ENCODE data around the gene MYLIP.

MYLIP gene

DNA sequence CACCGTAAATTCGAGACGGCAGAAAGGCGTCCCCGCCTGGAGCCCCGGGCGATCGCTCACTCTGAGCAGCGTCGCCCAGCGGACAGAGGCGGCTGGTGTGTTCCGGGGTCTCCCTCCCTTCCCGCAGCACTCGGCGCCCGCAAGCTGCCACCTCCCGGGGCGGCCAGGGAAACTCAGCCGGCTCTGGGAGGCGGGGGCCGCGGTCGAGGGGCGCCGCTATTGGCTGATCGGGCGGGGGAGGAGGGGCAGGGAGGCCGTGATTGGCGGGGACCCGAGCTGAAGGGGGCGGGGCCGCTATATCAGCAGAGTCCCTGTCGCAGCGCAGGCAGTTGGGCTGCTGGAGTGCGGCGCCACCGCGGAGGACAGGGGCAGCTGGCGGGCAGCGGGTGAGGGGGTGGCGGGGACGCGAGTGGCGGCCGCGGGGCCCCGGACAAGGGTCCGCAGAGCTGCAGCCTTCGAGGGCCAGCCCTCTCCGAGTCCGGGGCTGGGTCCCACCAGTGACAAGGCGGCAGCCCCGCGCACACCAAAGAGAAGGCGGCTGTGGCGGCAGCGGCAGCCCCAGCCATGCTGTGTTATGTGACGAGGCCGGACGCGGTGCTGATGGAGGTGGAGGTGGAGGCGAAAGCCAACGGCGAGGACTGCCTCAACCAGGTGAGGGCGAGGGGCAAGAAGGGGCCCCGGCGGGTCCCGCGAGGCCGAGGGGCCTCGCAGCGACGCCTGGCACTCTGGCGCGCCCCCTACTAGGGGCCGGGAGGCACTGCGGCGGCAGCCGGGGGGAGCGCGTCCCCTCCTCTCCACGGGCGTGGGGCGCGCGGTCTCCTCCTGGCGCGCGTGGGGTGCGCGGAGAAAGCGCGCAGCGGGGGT lies at the start of gene MYLIP:
Gene MYLIP, plus strand, starts transcription at position 328 of the 864 bp plus-strand sequence. Its CDS starts 237 bp downstream, at position 565.
- DNase-seq (ENCODE audit: low spot score): peak; percentile 98

- DNase-seq (ENCODE audit: low spot score): no peak
These were observed 49.5 kb upstream of the MYLIP start for GRCh38 chr6:16079354-16079753.

DNA sequence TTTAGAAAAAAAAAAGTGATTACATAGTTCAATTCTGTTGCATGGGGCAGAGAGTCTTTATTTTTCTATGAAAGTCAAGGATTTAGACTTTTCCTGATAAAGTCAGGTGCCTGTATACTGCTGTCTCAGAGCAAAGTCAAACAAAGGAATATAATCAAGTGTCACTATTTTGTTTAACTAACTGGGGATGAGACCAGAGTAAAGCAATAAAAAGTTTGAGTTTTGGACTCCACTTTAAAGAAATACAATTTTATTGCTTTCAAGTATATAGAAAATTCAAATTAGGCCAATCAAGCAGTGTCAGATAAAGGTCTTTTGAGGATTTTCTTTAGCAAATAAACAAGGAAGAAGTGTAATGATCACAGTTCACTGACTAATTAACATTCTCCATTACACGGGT lies 48.7 kb upstream of the MYLIP start:
- DNase-seq (ENCODE audit: low spot score): no peak

DNA sequence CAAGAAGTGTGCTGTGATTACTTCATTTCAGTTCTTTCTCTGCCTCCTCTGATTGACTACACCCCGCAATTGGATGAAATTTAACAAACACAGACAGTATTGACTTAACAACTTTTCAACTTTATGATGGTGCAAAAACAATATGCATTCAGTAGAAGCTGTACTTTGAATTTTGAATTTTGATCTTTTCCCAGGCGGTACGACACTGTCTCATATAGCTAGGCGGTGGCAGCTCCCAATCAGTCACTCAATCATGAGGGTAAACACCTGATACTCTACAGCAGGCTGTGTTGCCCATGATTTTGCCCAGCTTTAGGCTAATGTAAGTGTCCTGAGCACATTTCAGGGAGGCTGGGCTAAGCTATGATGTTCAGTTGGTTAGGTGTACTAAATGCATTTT lies 47.6 kb upstream of the MYLIP start:
- no peak for DNase-seq (ENCODE audit: low spot score)

DNA sequence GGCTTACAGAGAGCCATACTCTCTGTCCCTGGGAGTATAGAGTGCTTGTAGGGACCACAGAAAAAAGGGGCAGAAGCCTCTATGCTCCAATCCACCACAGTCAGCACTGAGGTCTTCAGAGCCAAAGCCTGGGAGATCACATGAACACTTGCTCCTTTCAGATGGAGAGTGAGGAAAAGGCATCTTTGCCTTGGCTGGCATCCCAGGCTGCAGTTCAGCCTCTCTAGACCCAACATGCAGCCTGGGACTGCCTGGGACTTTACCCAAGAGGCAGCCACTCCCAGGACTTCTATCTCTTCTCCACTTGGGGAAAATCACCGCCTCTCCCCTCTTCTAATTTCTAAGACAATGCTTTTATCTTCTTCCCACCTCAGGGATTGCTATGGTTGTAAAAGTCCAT lies 46.5 kb upstream of the MYLIP start:
- DNase-seq (ENCODE audit: low spot score): no peak

DNA sequence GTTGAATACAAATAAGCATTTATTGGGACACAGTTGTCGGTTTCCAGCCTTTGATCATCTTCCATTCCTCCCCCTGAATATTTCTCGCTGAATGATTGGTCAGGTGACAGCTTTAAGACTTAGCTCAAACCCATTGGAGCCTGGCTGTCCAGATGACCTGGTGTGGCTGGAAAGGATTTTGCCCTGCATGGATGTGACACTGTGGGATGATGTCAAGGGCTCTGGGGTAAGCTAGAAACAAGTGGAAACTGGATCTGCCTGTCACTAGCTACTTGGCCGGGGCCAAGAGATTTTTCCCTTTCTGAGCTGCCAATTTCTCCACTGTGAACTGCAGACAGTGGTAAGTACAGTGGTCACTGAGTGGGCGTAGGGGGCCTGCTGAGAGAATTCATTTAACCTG lies 41.9 kb upstream of the MYLIP start:
- DNase-seq (ENCODE audit: low spot score): no peak

GRCh38 chr6:16087386-16087785 lies 41.5 kb upstream of the MYLIP start:
- DNase-seq (ENCODE audit: low spot score): no peak

DNA sequence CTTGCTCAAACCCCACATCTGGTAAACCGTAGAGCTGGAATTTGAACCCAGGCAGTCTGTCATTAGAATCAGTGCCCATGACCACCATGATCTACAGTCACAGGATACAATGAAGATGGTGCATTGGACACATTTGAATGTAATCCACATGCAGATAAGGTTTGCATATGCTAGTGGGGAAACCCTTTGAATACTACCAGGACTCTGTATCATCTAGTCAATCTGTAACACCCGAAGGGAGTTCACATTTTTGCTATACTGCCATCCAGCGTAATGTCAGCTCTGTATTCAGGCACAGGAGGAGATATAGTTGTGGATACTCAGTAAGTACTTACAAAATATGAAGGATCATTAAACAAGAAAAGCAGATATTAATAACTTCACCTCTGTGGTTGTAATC lies 40.5 kb upstream of the MYLIP start:
- no peak for DNase-seq (ENCODE audit: low spot score)

- no peak for DNase-seq (ENCODE audit: low spot score)
These were observed 39.4 kb upstream of the MYLIP start for GRCh38 chr6:16089232-16090062.

- no peak for DNase-seq (ENCODE audit: low spot score)
These were observed 38.4 kb upstream of the MYLIP start for GRCh38 chr6:16090452-16090851.

GRCh38 chr6:16090920-16091319 lies 38.0 kb upstream of the MYLIP start:
- no peak for DNase-seq (ENCODE audit: low spot score)

- DNase-seq (ENCODE audit: low spot score): no peak
These were observed 36.7 kb upstream of the MYLIP start for GRCh38 chr6:16092140-16092539.

DNA sequence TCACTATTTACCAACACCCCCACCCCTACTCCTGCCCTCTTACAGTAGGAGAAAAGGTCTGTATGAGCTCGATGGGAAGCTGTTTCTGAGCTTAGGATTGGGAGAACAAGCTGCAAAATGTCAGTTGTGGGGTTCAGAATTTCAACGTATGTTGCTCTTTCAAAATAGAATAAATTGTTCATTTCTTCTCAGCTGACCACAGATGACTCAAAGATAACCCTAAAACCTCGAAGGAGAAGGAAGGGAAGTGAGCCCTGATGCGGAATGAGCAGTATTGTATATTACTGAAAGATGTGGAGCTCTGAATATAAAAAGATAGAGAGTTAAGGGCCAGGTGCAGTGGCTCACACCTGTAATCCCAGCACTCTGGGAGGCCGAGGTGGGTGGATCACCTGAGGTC lies 35.9 kb upstream of the MYLIP start:
- DNase-seq (ENCODE audit: low spot score): no peak

- DNase-seq (ENCODE audit: low spot score): no peak
These were observed 33.7 kb upstream of the MYLIP start for GRCh38 chr6:16095180-16095579.

- DNase-seq (ENCODE audit: low spot score): no peak
These were observed 31.3 kb upstream of the MYLIP start for GRCh38 chr6:16097382-16098171.

GRCh38 chr6:16098211-16098610 lies 30.7 kb upstream of the MYLIP start:
- DNase-seq (ENCODE audit: low spot score): no peak

DNA sequence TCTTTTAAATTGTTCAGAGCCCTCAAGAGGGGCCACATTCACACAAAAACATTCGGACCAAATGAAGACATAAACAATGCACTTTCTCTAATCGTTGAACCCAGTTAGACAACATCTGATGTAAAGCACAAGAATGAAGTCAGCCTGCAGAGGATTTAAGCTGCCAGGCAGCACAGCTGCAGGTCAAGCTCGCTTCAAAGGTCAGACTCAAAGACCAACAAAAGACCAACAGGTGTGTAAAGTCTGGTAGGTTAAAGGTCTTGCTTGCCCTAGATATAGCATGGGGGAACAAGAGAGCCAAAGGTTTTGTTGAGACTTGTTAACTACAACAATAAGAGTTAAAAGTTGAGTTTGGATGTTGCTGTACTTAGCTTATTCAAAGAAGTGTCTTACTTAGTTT lies 26.7 kb upstream of the MYLIP start:
- DNase-seq (ENCODE audit: low spot score): no peak

- DNase-seq (ENCODE audit: low spot score): no peak
These were observed 25.2 kb upstream of the MYLIP start for GRCh38 chr6:16103722-16104121.

- DNase-seq (ENCODE audit: low spot score): no peak
These were observed 24.1 kb upstream of the MYLIP start for GRCh38 chr6:16104624-16105433.

GRCh38 chr6:16105854-16106253 lies 23.0 kb upstream of the MYLIP start:
- DNase-seq (ENCODE audit: low spot score): no peak

GRCh38 chr6:16106991-16107787 lies 21.7 kb upstream of the MYLIP start:
- no peak for DNase-seq (ENCODE audit: low spot score)

Data from AG20443 (cell line).